GM12873 (cell line): Measurements from ENCODE around the gene ZXDC.

ENCODE experiments used
- CTCF ChIP-seq: IDR thresholded peaks from 2 replicates; pipeline ENCODE4 v1.5.1; 2012; ENCODE audit warnings: low read depth, mild to moderate bottlenecking, moderate library complexity, low read length, control low read depth; ENCODE audit not compliant: insufficient read depth; ENCODE audit errors: missing control alignments

ZXDC gene

GRCh38 chr3:126448136-126448892, 27.4 kb downstream of the ZXDC start:
- no peak for TF ChIP-seq CTCF

GRCh38 chr3:126447456-126448106, 28.1 kb downstream of the ZXDC start:
- TF ChIP-seq CTCF: no peak

- no peak for TF ChIP-seq CTCF
Observed at GRCh38 chr3:126446791-126447190, 28.9 kb downstream of the ZXDC start.

GRCh38 chr3:126446301-126446700, 29.4 kb downstream of the ZXDC start:
- no peak for TF ChIP-seq CTCF

- TF ChIP-seq CTCF: no peak
Observed at GRCh38 chr3:126445506-126445905, 30.2 kb downstream of the ZXDC start.

- no peak for TF ChIP-seq CTCF
Observed at GRCh38 chr3:126442856-126443242, 32.8 kb downstream of the ZXDC start.

GRCh38 chr3:126442094-126442855, 33.4 kb downstream of the ZXDC start:
- TF ChIP-seq CTCF: no peak
